G401.6 (cell line): Measurements from ENCODE around the gene CNNM3.
"Not testable (repeated sequence)": the region's sequence is repeated elsewhere in the genome, so short reads cannot be mapped to it uniquely, and the experiment has no call there.

Source experiments
- FAIRE-seq: peaks from 2 replicates; lab custom pipeline; 2012; peaks lifted over from hg19 to GRCh38; lab: Jason Lieb, UNC

The CNNM3 gene

GRCh38 chr2:96816127-96816835 lies at the start of gene CNNM3:
Gene CNNM3 (plus strand): TSS chr2:96816268. CDS start chr2:96816278, 10 bp downstream.
- FAIRE-seq = no peak

- no peak for FAIRE-seq
Observed at GRCh38 chr2:96767135-96767871, 48.8 kb upstream of the CNNM3 start.

GRCh38 chr2:96768083-96768561 lies 47.9 kb upstream of the CNNM3 start:
- FAIRE-seq = no peak

- no peak for FAIRE-seq
Observed at GRCh38 chr2:96769814-96770213, 46.3 kb upstream of the CNNM3 start.

GRCh38 chr2:96770442-96771202 lies 45.4 kb upstream of the CNNM3 start:
- no peak for FAIRE-seq

GRCh38 chr2:96771796-96772618 lies 44.1 kb upstream of the CNNM3 start:
- no peak for FAIRE-seq

GRCh38 chr2:96772903-96773671 lies 43.0 kb upstream of the CNNM3 start:
- FAIRE-seq = no peak

GRCh38 chr2:96773922-96774321 lies 42.1 kb upstream of the CNNM3 start:
- FAIRE-seq = no peak

- no peak for FAIRE-seq
Observed at GRCh38 chr2:96775160-96775559, 40.9 kb upstream of the CNNM3 start.

- no peak for FAIRE-seq
Observed at GRCh38 chr2:96783388-96783787, 32.7 kb upstream of the CNNM3 start.

GRCh38 chr2:96787411-96787810 lies 28.7 kb upstream of the CNNM3 start:
- no peak for FAIRE-seq

- FAIRE-seq = no peak
Observed at GRCh38 chr2:96788442-96789244, 27.4 kb upstream of the CNNM3 start.

- FAIRE-seq = no peak
Observed at GRCh38 chr2:96789245-96789617, 26.8 kb upstream of the CNNM3 start.

- FAIRE-seq = no peak
Observed at GRCh38 chr2:96792772-96793749, 23.0 kb upstream of the CNNM3 start.

GRCh38 chr2:96795076-96795475 lies 21.0 kb upstream of the CNNM3 start:
- FAIRE-seq = no peak

- not testable (repeated sequence) for FAIRE-seq
Observed at GRCh38 chr2:96796497-96796896, 19.6 kb upstream of the CNNM3 start.

- no peak for FAIRE-seq
Observed at GRCh38 chr2:96797066-96797625, 18.9 kb upstream of the CNNM3 start.

- no peak for FAIRE-seq
Observed at GRCh38 chr2:96798733-96799622, 17.1 kb upstream of the CNNM3 start.
